ENCODE results near the gene TSC2.

GRCh38 chr16:2072926-2073325, 25.1 kb downstream of the TSC2 start:
- TF ChIP-seq EZH2phosphoT487 (IDR thresholded peaks at IDR 0.05; ENCODE audit: insufficient read depth, low read depth) (no peak), EZH2 (IDR thresholded peaks at IDR 0.05; ENCODE audit: insufficient read depth, poor library complexity, severe bottlenecking) (no peak)
